HG02852 (cell line): ENCODE measurements around the gene IL1RAPL1.
A peak's percentile ranks its signal among the peaks of the same experiment; 100 is the strongest.

Experiments used
- ATAC-seq: cut with Tn5 transposase; IDR thresholded peaks from one replicate; pipeline ENCODE4 v1.9.1; 2021; ENCODE audit warnings: mild to moderate bottlenecking, moderate library complexity; ENCODE audit not compliant: unreplicated experiment

Gene IL1RAPL1

DNA sequence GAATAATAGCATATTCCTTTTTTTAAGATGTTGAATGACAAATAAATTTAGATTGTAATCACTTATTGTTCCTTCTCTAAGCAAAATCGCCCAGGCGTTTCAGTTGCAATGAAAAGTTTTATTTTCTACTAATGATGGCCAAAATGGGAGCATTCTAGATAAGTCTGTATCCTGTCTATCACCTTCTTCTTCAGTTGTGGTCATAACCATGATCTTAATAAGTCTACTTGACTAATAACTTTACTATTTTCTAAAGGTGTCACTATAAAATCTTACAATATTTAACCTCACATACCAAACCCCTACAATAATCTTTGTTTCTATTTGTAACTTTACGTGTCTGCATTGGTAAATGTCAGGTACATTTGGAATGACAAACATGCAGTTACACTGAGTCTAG is 904.4 kb downstream of the IL1RAPL1 start:
- ATAC-seq = no peak

DNA sequence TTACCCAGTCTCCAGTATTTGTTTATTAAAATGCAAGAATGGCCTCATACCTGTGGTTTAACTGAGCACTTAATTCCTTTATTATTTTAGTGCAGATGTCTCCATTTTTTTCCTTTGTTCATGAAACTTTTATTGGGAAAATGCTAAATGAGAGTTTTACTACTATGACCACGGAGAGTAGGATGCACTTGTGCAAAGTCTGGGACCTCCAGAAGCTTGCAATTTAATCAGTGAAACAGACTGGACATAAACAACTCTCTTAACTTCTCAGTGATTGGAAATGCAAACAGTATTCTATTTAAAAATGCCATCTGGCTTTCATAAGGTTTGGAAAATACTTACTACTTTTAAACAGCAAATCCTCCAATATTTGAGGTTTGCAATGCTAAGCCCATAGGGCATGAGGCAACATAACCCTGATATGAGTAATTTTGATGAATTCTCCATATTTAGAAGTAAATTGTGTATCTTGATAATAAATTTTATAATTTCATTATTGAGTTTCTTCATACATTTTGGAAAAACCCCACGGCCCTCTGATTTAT is 909.5 kb downstream of the IL1RAPL1 start:
- no peak for ATAC-seq

DNA sequence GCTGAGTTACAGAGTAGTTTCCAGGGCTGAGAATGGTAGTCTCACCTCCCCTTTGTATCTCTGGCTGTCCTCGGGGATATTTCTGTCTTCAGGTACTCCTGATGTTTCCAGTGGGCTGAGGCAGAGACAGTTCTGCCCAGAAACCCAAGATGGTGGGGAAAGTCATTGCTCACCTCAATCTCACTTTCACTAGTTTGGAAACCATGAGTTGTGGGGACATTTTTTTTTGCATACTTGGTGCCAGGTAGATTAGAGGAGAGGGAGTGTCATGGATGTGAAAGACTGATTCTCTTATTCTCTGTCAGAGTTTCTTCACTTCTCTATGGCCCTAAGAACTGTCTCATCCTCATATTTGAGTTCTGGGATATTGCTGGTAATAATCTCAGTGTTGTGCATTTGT is 919.5 kb downstream of the IL1RAPL1 start:
- ATAC-seq = peak; percentile 60

DNA sequence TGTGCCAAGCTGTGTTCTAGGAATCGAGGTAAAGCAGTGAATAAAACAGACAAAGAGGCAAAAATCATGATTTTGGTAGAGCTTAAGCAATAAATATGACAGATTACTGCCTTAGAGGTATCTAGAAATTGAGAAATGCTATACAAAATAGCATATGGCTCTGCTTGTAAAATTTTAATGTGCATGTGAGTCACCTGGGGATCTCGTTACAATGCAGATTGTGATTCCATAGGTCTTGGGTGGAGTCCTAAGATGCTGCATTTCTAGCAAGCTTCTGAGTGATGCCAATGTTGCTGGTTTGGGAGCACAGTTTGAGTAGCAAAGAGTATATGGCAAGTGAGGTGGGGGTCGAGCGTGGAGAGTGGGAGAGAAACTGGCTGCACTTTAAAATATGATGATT is 930.9 kb downstream of the IL1RAPL1 start:
- no peak for ATAC-seq

DNA sequence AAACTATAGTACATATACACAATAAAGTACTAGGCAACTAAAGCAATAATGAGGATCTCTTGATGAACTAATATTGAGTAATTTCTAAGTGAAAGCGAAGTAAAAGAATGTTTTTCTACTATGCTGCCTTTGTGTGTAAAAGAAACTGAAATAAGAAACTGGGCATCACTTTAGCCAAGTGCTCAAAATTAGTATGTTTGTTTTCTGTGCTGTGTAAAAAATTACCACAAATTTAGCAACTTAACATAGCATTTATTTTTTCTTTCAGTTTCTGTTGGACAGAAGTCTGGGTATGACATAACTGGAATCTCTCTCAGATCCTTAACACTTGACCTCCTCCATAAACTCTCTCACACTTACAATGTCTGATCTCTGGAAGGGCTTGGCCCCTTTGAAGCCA is 941.0 kb downstream of the IL1RAPL1 start:
- peak; percentile 76 for ATAC-seq

DNA sequence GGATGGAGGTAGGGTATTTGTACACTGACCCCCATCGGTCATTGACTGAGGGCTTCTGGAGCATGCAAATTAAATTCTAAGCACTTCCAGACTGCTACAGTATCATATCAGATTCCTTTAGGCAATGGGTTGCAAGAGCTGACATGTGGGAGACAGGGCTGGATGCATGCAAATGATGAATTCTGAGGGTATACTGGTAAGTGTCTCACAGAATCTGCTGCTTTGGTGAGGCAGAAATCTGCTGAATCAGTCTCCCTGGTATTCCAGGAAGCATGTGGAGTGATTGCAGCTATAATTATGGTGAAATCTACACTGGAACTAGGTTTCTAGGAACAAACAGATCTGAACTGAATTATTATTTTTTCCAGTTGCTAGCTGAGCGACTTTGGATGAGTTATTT is 943.3 kb downstream of the IL1RAPL1 start:
- ATAC-seq = no peak

DNA sequence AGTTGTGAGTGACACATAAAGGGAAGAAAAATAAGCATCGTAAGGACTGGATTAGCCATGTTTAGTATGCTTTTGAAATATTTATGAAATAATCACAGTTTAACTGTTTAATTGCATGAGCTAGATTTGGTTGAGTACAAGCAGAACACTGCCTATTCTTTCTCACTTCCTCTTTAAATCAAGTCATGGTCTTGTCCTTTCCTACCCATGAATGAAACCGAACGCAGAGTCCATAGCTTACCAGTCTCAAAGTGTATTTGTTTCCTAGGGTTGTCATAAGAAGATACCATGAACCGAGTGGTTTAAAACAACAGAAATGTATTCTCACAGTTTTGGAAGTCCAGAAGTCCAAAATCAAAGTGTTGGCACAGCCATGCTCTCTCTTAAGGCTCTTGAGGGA is 944.1 kb downstream of the IL1RAPL1 start:
- peak; percentile 86 for ATAC-seq

DNA sequence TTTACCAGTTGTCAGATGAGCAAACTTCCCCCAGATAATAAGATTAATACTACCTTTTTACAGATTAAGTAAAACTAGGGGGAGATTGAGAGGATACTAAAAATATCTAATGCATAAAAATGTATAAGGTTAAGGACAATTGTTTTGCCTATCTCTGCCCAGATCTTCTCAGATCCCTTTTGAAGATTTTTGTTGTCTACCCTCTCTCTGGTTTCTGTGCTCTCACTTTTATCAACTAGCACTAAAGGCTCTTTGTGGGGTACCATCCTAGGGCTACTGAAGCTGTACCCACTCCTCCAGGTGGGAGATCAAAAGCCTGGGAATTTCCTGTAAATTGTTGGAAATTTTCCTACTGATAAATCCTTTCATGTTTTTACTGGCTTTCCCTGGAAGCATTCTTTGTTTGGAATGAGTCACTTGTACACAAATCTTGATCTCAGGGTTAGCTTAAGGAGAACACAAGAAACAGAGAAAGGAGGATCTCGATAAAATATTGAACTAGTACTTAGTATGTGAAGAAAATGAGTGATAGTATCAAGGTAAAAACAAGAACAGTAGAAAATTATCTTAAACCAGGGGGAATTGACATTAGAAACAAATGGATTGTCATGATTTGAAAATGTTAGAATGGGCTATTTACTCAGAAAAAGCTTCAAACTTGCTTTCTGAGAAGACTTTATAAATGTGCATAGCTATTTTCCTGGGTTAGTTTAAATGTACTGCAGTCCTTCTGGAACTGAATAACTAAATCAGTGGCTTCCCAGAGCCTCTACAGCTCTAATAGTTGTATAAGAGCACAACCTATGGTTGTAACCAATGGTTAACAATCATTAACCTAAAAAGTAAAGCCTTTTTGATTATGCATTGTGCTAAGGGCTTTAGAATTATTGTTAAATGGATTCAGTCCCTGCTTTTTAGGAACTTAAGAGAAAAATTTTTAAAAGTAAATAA is 948.2 kb downstream of the IL1RAPL1 start:
- ATAC-seq = no peak

DNA sequence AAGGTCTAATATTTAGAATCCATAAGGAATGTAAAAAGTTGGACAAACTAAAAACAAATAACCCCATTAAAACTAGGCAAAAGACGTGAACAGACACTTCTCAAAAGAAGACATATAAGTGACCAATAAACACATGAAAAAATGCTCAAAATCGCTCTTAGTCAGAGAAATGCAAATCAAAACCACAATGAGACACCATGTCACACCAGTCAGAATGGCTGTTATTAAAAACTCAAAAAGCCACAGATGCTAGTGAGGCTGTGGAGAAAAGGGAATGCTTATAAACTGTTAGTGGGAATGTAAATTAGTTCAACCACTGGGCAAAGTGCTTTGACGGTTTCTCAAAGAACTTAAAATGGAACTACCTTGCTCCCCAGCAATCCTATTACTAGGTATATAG is 953.8 kb downstream of the IL1RAPL1 start:
- peak; percentile 38 for ATAC-seq

DNA sequence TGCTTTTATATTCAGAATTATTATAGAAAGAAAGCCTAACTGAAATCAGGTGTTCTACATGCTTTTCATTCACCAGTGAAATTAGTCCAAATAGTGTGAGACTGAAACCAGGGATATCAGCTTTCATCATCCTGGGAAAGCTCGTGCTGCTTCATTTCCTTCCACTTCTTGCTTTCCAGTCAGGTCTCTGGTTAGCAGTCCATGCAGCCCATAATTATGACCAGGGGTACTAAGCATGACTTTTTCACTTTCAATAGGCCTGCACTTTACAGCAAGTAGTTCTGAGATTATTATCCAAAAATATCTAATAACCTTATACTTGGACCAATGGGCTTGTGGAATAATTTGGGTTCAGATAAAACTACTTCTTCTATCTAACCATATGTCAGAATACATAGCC is 954.9 kb downstream of the IL1RAPL1 start:
- peak; percentile 66 for ATAC-seq

DNA sequence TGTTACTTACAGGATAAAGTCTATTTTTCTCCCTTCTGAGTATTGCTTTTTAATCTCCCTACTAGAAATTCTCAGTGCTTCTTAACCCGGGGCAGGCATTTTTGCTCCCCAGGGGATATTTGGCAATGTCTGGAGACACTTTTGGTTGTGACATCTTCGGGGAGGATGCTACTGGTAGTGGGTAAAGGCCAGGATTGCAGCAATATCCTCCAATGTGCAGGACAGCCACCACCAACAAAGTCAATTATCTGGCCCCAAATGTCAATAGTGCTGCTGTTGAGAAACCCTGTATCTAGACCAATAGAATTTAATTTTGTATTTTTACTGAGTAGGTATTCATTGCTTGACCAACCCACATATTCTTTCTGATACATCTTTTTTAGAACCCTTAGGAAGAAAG is 958.6 kb downstream of the IL1RAPL1 start:
- no peak for ATAC-seq

DNA sequence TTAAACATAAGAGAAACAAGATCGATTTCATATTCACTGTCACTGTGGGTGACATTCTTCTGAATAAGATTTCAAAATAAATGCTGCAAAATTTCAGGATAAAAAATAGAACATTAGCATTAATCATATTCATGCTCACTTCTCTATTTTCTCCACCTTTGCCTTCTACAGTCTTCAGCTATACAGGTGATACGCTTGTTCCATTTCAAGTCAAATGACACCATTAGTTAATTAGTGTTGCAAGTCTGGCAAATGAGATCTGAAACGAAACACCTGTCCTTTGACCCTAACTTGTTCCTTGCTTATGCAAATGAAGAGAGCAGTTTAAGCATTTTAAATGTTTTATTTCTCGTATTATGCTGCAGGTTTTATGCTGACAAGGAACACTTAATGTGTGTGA is 960.6 kb downstream of the IL1RAPL1 start:
- no peak for ATAC-seq

DNA sequence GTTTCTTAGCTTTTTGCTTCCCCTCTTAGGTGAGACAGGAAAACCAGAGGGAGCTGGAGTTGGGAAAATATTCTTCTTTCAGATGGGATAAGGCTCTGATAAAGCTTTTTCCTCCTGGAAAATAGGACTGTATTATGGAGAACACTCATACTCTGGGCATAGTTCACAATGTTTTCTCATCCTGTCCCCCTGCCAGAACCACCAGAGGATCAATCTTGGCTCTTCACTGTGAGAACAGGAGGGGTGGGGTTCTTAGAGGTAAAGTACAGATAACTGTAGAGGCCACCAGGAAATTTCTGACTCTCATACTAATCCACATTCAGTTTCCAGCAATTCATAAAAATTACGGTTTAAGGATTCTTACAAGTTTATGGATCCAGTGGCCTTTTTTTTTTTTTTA is 966.3 kb downstream of the IL1RAPL1 start:
- no peak for ATAC-seq

DNA sequence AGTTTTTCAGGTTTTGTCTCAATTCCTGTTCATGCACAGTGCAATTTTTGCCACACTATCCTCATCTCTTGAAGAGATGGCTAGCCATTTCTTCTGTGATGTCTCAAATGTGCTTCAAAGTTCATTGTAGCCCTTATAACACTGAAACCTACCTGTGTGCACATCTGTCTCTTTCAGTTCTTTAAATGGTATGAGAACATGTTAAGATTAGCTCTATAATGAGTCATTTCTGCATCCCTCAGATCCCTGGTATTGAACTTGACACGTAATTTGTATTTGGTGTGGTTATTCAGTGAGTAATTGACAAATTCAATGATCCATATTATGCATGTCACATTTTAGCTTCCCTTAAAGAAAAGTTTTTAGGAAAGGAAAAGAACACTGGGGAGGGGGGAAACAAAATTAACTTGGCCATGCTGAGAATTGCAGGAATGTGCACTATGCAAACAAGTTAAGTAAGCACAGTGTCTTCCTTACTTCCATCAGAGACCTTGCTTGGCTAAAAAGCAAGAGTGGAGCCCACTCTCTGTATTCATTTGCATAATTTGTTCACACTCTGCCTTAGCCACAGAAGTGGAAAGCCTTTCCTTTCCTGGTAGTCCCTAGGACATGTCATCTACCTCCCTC is 968.3 kb downstream of the IL1RAPL1 start:
- ATAC-seq = peak; percentile 96

DNA sequence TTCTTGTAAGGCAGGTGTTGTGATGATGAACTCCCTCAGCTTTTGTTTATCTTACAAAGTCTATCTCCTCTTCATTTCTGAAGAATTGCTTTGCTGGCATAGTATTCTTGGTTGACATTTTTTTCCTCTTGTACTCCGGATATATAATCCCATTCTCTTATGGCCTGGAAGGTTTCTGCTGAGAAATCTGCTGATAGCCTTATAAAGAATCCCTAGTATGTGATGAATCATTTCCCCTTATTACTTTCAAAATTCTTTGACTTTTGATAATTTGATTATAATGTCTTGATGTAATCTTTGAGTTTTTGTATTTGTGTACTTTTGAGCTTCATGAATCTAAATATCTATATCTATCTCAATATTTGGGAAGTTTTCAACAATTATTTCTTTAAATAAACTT is 972.8 kb downstream of the IL1RAPL1 start:
- no peak for ATAC-seq

DNA sequence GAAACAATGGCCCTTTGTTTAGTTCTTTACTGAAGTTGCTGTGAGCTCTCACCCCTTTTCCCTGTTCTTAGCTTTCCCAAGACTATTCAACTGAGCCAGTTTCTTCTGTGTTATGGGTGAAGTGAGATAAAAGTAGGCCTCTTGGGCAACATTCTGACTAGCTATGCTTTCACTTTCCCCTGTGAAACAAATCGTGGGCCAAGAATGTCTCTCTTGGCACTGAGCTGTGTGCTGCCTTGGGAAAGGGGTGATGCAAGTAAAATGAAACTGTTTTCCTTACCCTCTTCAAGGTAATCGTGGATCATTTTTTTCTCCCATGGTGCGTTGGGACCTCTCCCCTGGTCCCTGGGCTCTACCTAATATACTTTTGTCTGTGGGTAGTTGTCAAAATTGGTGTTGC is 974.2 kb downstream of the IL1RAPL1 start:
- ATAC-seq = no peak

DNA sequence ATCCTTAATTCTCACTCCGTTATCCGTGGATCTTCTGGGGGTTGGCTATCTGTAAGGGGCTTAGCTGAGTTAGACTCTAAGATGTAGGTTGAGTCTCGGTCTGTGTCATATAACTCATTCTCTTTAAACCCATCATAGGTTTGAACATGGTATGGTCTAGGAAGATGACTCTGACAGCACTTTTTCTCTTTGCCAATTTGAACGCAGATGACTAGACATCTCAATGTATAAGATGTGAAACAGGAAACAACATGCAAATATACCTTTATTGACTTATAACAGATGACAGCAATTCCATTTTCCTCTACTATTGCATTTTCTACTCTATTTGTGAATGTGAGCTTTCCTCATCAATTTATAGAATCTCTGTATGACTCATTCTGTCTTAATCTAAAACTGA is 993.3 kb downstream of the IL1RAPL1 start:
- no peak for ATAC-seq

DNA sequence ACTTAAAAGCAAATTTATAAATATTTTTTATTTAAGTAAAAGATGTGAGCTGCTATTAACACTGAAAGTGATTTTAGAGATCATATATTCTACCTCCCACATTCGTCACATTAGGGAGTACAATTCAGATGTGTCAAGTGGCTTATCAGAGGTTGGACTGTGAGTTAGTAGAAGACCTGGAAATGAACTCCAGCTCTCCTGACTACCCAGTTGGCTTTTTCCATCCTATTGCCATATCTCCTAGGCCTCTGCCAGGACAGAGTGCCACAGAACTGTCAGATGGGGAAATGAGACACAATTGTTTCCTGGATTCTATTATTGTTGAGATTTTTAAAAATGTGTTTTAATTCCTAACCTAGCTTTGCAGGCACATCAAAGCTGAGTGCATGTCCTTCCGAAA is 994.0 kb downstream of the IL1RAPL1 start:
- no peak for ATAC-seq

DNA sequence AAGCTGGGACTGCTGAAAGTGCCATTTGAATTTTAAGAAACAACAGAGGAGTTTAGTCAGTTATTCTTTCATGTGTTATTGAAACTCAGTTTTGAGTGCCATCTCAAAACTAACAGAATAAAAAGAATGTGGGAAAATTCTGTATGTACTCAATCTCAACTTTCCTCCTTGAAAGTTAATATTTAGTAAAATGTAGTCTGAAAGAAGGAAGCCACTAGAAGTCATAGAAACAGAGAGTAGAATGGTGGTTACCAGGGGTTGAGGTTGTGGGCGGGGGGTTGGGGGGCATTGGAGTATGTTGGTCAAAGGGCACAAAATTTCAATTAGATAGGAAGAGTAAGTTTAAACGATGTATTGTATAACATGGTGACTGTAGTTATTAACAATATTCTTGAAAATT is 999.9 kb downstream of the IL1RAPL1 start:
- ATAC-seq = peak; percentile 49

DNA sequence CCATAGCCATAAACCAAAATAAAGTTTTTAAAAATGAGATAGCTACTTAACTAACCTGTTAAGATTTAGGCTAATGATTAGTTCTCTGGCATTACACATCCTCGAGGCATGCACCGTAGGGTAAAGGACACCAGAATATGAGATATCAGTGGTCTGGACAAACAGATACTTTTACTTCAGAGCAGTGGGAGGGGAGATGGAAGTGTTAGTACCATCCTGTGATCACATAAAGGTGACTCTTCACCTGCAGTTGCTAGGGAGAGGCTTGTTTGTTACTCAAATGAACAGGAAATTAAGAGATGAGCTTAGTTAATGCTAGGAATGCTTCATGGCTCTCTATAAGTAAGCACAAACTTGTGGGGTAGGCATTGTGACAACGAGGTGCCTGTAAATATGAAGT is 1003.7 kb downstream of the IL1RAPL1 start:
- no peak for ATAC-seq

DNA sequence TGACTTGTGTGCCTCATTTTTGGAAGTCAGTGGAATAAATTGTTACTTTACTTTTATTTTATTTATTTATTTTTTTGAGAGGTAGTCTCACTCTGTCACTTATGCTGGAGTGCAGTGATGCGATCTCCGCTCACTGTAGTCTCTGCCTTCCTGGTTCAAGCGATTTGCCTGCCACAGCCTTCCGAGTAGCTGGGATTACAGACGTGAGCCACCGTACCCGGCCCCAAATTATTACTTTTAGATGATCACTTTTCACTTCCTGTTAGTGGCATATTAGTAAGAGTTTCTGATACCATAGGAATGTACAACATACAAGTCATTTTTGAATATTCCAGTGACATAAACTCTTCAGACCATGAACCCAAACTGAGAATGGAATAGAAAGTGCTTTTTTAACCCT is 1017.1 kb downstream of the IL1RAPL1 start:
- ATAC-seq = no peak

DNA sequence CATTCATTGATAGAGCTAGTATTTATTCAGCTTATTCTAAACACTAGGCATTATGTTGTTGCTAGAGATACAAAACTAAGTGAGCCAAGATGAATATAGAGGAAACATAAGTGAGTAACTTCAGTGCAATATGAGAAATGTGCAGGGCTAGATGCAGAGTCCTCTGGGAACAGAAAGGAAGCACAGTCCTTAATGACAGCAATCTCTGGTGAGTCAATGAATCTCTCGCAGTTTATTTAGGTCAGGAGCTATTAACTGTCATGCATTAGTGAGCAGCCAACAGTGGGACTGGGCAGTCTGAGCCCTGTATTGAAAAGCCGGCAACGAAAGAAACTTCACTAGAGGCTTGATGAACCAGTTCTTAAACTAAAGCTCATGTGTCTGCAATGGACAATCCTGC is 1030.0 kb downstream of the IL1RAPL1 start:
- no peak for ATAC-seq
